SK-N-MC (cell line): ENCODE results near the gene TLK1.

Experiments used
- EZH2 ChIP-seq: fragments of 200-600 bp; sonication (generic); IDR thresholded peaks from one replicate; pipeline ENCODE4 v1.6.1; 2017; ENCODE audit warnings: antibody characterized with exemption
- POLR2AphosphoS5 ChIP-seq: IDR thresholded peaks from 2 replicates; pipeline ENCODE4 v1.6.1; 2012; ENCODE audit warnings: mild to moderate bottlenecking, low read depth, low read length, borderline replicate concordance

- TF ChIP-seq POLR2AphosphoS5 (no peak), EZH2 (no peak)
These were observed 6.8 kb upstream of the TLK1 start for GRCh38 chr2:171167352-171167997.
